Measurements from ENCODE around the gene ARL15. TPM values are rescaled to one million over a fixed set of nuclear protein-coding genes. Genes with fewer than 3 reads are reported as not detected.
A peak's percentile ranks its signal among the peaks of the same experiment; 100 is the strongest.

ARL15 gene
- total RNA-seq, 1 experiment from 2014 or later = 13.0 TPM

DNA sequence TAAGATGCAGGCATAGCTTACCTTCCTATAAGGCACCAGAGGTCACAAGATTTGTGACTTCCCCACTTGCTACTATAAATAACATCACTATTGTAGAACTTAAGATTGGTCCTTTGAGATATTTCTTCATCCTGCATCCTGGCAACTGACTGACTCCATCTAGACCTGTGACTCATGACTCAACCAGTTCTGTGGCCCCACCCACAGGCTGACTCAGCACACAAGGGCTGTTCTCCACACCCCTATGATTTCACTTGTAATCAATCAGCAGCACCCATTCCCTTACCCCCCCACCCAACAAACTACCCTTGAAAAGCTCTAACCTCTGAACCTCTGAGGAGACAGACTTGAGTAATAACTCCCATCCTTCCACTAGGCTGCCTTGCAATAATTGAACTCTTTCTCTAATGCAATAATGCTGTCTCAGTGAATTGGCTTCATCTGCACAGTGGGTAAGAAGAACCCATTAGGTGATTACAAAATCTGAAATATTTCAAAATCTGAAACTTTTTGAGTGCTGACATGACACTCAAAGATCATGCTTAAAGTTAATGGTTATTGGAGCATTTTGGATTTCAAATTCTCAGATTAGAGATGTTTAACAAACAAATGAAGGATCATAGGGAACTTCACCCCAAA lies 296.7 kb downstream of the ARL15 start:
- no peak for DNase-seq
- peaks cover 17 to 18% of the 10 kb centered on the region in 2 experiments for H3K9me3 Mint-ChIP-seq
- TF ChIP-seq, protein P1, sequence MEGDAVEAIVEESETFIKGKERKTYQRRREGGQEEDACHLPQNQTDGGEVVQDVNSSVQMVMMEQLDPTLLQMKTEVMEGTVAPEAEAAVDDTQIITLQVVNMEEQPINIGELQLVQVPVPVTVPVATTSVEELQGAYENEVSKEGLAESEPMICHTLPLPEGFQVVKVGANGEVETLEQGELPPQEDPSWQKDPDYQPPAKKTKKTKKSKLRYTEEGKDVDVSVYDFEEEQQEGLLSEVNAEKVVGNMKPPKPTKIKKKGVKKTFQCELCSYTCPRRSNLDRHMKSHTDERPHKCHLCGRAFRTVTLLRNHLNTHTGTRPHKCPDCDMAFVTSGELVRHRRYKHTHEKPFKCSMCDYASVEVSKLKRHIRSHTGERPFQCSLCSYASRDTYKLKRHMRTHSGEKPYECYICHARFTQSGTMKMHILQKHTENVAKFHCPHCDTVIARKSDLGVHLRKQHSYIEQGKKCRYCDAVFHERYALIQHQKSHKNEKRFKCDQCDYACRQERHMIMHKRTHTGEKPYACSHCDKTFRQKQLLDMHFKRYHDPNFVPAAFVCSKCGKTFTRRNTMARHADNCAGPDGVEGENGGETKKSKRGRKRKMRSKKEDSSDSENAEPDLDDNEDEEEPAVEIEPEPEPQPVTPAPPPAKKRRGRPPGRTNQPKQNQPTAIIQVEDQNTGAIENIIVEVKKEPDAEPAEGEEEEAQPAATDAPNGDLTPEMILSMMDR (conservative IDR thresholded peaks at IDR 0.05) = no peak
- no peaks in the 10 kb centered on the region for H3K27me3 Mint-ChIP-seq (ENCODE audit: low read depth)
- Histone ChIP-seq H3K4ac (ENCODE audit: low read depth, low read length) (no peak overlapping the region), H2BK15ac (ENCODE audit: low read depth, low read length) (no peak overlapping the region), H3K23ac (ENCODE audit: insufficient read length, low read depth, low read length) (no peak overlapping the region), H3K9ac (ENCODE audit: extremely low read depth, insufficient read length, low read length) (no peak overlapping the region), H4K20me1 (ENCODE audit: control insufficient read depth, insufficient read depth, insufficient read length) (no peaks in the 10 kb centered on the region), H3T11ph (ENCODE audit: low read length) (no peak overlapping the region), H4K8ac (replicated peaks; ENCODE audit: insufficient read length, low read depth, low read length) (no peak overlapping the region), H3K56ac (ENCODE audit: insufficient read length, low read depth, low read length) (no peak overlapping the region), H3K14ac (ENCODE audit: insufficient read depth, low read length) (no peak overlapping the region), H3K4me2 (ENCODE audit: insufficient read depth, insufficient read length, low read length) (no peak overlapping the region), H3K23me2 (ENCODE audit: insufficient read length, low read depth, low read length, poor library complexity, severe bottlenecking) (no peaks in the 10 kb centered on the region), H2BK12ac (ENCODE audit: insufficient read length, low read depth, low read length) (no peak overlapping the region), H3K9me3 (ENCODE audit: control insufficient read depth, low read depth, low read length) (no peaks in the 10 kb centered on the region), H4K5ac (ENCODE audit: insufficient read length, low read depth, low read length) (no peak overlapping the region), H3K27ac (ENCODE audit: insufficient read length, low read depth, low read length) (no peak overlapping the region), H3K79me1 (ENCODE audit: insufficient read depth, low read depth, low read length, poor library complexity, severe bottlenecking) (no peaks in the 10 kb centered on the region), H3K18ac (ENCODE audit: insufficient read length, low read depth, low read length) (no peak overlapping the region), H3K27me3 (ENCODE audit: insufficient read depth, low read length) (no peaks in the 10 kb centered on the region), H2BK5ac (ENCODE audit: insufficient read length, low read length) (no peak overlapping the region), H2AK5ac (ENCODE audit: insufficient read length, low read length) (no peak overlapping the region), H3K4me1 (ENCODE audit: insufficient read depth, low read length) (peaks cover 18% of the 10 kb centered on the region), H3K79me2 (ENCODE audit: insufficient read depth, low read length) (no peaks in the 10 kb centered on the region), H2AFZ (ENCODE audit: low read length) (no peak overlapping the region), H4K91ac (ENCODE audit: insufficient read length, low read depth, low read length) (no peak overlapping the region), H2BK20ac (ENCODE audit: low read depth, low read length, poor library complexity, severe bottlenecking) (no peak overlapping the region), H2BK120ac (ENCODE audit: low read depth, low read length, poor library complexity, severe bottlenecking) (no peak overlapping the region)
- H3K27ac Mint-ChIP-seq = peak overlapping the region in 1 of 3 experiments; percentile 47; a peak in 2 of 7 replicates
- H3K4me3 Mint-ChIP-seq = no peak overlapping the region
- peaks cover 55 to 56% of the 10 kb centered on the region in 2 experiments for H3K4me1 Mint-ChIP-seq
- peaks cover 17 to 21% (median 18%) of the 10 kb centered on the region in 3 experiments for H3K36me3 Mint-ChIP-seq (ENCODE audit: insufficient read depth in 1 of 3, low read depth in 3 of 3)
